ENCODE results near the gene COL6A1.
A peak's percentile ranks its signal among the peaks of the same experiment; 100 is the strongest.

The COL6A1 gene

DNA sequence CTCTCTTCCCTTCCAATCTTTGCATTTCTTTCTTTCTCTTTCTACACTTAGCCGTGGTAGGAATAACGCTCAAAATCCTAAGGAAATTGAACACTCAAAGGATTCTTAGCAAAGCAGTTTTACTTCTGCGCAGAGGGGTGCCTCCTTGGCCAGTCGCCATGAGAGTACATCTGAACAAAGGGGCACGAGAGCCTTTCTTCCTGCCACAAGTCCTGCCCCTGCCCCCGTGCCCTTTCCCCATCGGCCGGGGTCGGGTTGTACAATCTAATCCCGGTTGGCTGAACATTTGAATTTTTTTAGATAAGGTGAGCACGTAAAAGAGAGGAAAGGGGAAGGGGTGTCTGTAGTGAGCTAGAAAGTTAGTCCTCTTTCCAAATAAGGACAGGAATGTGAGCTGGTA, 28.6 kb upstream of the COL6A1 start:
- no peak for DNase-seq (ENCODE audit: low read depth in 2 of 2)

DNA sequence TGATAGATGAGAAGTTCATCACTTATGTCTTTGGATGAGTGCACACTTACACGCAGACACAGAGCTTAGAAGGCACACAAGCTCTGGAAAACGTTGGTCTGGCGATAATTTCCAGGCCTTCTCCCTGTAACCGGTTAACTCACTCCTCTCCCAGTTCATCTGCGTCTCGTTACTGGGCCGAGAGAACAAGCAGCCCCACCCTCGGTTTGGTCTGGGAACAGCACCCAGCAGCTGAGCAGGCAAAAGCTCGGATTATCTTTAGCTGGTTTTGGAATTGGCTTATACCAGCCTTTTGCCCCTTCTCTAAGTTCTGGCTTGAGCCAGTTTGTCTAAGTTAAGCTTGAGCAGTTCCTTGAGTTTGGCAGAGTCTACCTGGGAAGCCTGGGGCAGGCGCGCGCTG, 27.3 kb upstream of the COL6A1 start:
- TF ChIP-seq, protein P1, sequence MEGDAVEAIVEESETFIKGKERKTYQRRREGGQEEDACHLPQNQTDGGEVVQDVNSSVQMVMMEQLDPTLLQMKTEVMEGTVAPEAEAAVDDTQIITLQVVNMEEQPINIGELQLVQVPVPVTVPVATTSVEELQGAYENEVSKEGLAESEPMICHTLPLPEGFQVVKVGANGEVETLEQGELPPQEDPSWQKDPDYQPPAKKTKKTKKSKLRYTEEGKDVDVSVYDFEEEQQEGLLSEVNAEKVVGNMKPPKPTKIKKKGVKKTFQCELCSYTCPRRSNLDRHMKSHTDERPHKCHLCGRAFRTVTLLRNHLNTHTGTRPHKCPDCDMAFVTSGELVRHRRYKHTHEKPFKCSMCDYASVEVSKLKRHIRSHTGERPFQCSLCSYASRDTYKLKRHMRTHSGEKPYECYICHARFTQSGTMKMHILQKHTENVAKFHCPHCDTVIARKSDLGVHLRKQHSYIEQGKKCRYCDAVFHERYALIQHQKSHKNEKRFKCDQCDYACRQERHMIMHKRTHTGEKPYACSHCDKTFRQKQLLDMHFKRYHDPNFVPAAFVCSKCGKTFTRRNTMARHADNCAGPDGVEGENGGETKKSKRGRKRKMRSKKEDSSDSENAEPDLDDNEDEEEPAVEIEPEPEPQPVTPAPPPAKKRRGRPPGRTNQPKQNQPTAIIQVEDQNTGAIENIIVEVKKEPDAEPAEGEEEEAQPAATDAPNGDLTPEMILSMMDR (IDR thresholded peaks at IDR 0.05; ENCODE audit: low read depth, low read length): peak; percentile 53
- peak; percentile 56 to 76 for DNase-seq (ENCODE audit: low read depth in 2 of 2)

More for the DNA sequence above, 28.6 kb upstream of the COL6A1 start:
- H3K4me3 ChIP-seq (replicated peaks in 1 of 2; ENCODE audit: low read depth in 2 of 2, low read length in 2 of 2): no peak overlapping the region
- TF ChIP-seq, protein P1 (IDR thresholded peaks at IDR 0.05; ENCODE audit: low read depth, low read length): no peak

DNA sequence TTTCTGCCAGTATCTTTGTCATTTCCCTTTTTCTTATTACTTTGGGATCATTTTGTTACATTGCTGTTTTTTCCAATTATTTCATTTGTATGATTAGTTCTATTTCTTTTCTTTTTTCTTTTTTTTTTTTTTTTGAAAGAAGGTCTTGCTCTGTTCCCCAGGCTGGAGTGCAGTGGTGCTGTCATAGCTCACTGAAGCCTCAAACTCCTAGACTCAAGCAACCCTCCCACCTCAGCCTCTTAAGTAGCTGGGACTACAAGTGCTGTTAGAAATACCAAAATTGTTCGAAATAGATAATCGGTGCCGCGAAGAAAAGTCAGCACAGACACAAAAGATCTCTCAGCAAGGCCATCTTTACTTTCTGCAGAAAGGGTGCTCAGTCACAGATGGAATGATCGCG, 26.6 kb upstream of the COL6A1 start:
- no peak for DNase-seq (ENCODE audit: low read depth in 2 of 2)
- H3K4me3 ChIP-seq (replicated peaks in 1 of 2; ENCODE audit: low read depth in 2 of 2, low read length in 2 of 2): no peak overlapping the region
- TF ChIP-seq, protein P1 (IDR thresholded peaks at IDR 0.05; ENCODE audit: low read depth, low read length): no peak

More for the DNA sequence above, 27.3 kb upstream of the COL6A1 start:
- H3K4me3 ChIP-seq (replicated peaks in 1 of 2; ENCODE audit: low read depth in 2 of 2, low read length in 2 of 2): no peak overlapping the region

DNA sequence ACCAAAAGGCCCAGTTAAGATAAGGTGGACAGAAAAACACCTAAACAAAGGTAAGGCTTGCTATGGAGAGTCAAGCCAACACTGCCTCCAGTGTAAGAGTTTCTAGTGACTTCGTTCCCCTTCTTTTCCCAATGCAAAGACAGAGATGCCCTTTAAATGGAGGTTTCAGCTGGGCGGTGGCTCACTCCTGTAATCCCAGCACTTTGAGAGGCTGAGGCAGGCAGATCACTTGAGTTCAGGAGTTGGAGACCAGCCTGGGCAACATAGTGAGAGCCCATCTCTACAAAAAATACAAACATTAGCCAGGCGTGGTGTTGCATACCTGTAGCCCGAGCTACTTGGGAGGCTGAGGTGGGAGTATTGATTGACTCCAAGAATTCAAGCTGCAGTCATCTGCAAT, 24.0 kb upstream of the COL6A1 start:
- no peak overlapping the region for H3K4me3 ChIP-seq (replicated peaks in 1 of 2; ENCODE audit: low read depth in 2 of 2, low read length in 2 of 2)

DNA sequence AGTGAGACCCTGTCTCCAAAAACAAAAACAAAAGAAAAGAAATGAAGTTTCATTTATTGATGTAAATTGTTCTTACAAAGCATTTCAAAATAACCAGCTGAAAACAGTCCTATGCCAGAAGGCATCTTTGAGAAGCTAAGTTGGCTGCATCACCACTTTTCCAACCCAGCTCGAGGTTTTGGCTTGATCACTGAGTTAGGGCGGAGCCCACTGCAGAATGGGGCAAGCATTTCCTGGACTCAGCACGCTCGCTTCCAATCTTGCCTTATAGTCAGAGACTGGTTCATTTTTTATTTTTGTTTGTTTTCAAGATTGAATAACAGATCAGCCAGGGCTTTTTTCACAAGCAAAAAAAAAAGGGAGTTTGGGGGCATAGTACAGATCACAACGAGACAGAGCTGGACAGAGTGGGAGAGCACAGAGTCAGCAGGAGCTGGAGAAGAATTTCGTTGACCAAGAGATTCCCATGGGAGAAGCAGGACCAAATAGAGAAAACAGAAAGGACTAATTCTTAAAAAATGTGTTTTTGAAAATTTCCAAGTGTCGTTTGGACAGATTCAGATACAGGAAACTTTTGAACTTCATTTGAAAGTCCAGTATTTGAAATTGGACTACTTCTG, 23.5 kb upstream of the COL6A1 start:
- TF ChIP-seq, protein P1 (IDR thresholded peaks at IDR 0.05; ENCODE audit: low read depth, low read length): no peak
- peak overlapping the region in 1 of 2 donors; percentile 22 for H3K4me3 ChIP-seq (replicated peaks in 1 of 2; ENCODE audit: low read depth in 2 of 2, low read length in 2 of 2)
- peak; percentile 86 to 93 for DNase-seq (ENCODE audit: low read depth in 2 of 2)

More for the DNA sequence above, 24.0 kb upstream of the COL6A1 start:
- DNase-seq (ENCODE audit: low read depth in 2 of 2): no peak
- TF ChIP-seq, protein P1 (IDR thresholded peaks at IDR 0.05; ENCODE audit: low read depth, low read length): no peak

DNA sequence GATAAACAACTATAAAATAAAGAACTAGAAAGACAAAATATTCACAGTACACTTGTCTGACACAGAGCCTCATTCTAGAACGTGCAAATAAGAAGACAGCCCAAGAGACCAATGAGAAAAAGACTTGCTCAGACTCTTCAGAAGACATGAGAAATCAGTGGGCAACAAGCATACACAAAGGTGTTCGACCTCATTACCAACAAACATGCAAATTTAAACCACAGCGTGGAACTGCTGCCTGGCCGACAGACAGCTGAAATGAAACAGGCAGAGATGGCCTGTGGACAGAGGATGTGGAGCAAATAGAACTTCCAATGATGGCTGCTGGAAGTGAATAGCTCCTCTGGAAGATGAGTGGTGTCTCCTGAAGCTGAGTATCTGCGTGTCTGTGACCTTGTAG, 22.4 kb upstream of the COL6A1 start:
- DNase-seq (ENCODE audit: low read depth in 2 of 2): no peak
- H3K4me3 ChIP-seq (replicated peaks in 1 of 2; ENCODE audit: low read depth in 2 of 2, low read length in 2 of 2): no peak overlapping the region
- TF ChIP-seq, protein P1 (IDR thresholded peaks at IDR 0.05; ENCODE audit: low read depth, low read length): no peak

All from cardiac fibroblast (primary cell).